Choroid plexus epithelial cell (primary cell): ENCODE results near the gene C10orf67.

Experiments used
- DNase-seq: peaks from one replicate; pipeline ENCODE4 v3.0.0-alpha.2; 2010; ENCODE audit warnings: low read depth
- H3K4me3 ChIP-seq: 2 replicates; pipeline ENCODE4 v1.5.1; 2011; ENCODE audit warnings: low read depth, mild to moderate bottlenecking, control low read depth, low read length, moderate library complexity
- CTCF ChIP-seq: conservative IDR thresholded peaks from 2 replicates; pipeline ENCODE4 v1.5.1; 2011; ENCODE audit warnings: low read depth, mild to moderate bottlenecking, control low read depth, inconsistent platforms, low read length, moderate library complexity

C10orf67 gene

GRCh38 chr10:23196915-23197314, 147.7 kb downstream of the C10orf67 start:
- DNase-seq, result no peak
- no peak for TF ChIP-seq CTCF
- H3K4me3 ChIP-seq, result no peak overlapping the region

GRCh38 chr10:23195846-23196600, 148.6 kb downstream of the C10orf67 start:
- no peak for DNase-seq
- no peak overlapping the region for H3K4me3 ChIP-seq
- TF ChIP-seq CTCF, result no peak

DNA sequence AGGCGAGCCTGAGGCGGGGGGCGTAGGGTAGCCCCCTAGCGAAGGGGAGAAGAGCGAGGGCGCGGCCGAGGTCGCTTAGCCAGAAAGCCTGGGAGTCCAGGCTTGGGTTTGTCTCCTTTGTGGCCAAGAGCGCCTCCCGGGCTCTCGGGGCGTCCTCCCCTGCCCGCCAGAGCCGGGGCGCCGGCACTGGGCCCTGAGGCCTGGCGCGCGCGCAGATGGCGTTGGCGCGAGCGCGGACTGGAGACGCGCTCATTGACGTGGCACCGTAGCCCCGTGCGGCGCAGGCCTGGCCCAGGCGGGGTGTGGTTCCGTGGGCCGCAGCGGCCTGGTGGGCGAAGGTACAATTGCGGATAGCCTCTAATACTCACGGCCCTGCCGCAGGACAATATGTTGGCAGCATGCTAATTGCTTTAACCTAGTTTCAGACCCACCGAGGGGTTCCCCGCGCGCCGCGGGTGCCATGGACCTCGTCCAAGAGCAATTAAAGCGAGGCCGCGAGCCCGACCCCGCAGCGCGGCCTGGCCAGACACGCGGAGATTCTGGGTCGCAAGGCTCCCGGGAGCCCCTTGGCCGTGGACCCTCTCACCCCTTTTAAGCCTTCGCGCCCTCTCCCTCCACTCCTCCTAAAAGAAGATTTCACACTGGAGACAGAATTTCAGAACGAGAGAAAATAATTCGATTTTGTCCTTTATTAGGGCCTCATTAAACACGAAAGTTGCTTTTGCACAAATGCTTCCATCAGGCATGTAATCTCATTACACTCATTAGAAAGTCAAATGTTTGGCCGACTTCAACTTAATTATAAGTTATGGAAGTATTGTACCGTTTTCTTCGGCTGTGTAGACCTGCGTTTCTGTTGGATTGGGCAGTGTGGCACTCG, 149.4 kb downstream of the C10orf67 start:
- TF ChIP-seq CTCF, result no peak
- no peak for DNase-seq
- H3K4me3 ChIP-seq, result no peak overlapping the region

GRCh38 chr10:23194471-23194965, 150.1 kb downstream of the C10orf67 start:
- DNase-seq, result no peak
- TF ChIP-seq CTCF, result no peak
- no peak overlapping the region for H3K4me3 ChIP-seq

DNA sequence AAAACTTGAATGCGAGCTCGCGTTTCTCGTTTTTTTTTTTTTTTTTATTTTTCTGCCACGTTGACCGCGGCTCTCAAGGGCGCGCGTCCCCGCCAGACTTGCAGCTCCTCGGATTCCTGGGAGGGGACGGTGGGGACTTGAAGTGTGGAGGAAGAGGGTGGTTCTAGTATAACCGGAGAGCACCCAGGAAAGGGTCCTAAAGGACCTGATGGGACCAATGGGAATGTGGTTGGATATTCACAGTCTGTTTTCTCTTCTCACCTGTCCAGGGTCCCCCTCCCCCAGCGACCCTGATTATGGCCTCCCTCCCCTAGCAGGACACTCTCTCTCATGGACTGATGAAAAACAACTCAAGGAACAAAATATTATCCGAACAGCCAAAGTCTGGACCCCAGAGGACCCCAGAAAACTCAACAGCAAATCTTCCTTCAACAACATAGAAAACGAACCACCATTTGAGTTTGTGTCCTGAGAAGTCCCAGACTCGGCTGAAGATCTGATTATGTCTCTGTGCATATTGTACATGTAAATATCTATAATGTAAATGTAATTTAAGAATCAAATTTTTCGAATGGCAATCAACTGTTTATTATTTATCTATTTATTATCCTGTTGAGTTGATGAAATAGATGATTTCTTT, 151.0 kb downstream of the C10orf67 start:
- DNase-seq, result no peak
- no peak for TF ChIP-seq CTCF

DNA sequence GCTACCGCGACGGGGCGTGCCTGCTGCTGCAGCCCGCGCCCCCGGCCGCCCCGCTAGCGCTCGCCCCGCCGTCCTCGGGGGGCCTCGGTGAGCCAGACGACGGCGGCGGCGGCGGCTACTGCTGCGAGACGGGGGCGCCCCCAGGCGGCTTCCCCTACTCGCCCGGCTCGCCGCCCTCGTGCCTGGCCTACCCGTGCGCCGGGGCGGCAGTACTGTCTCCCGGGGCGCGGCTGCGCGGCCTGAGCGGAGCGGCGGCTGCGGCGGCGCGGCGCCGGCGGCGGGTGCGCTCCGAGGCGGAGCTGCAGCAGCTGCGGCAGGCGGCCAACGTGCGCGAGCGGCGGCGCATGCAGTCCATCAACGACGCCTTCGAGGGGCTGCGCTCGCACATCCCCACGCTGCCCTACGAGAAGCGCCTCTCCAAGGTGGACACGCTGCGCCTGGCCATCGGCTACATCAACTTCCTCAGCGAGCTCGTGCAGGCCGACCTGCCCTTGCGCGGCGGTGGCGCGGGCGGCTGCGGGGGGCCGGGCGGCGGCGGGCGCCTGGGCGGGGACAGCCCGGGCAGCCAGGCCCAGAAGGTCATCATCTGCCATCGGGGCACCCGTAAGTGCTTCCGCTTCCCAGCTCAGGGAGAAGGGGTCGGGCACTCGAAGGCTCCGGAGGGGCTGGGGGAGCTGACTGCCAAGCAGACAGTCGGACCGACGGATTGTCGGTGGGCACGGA, 151.7 kb downstream of the C10orf67 start:
- H3K4me3 ChIP-seq, result no peak overlapping the region
- TF ChIP-seq CTCF, result no peak
- DNase-seq, result no peak

More for the DNA sequence above, 151.0 kb downstream of the C10orf67 start:
- no peak overlapping the region for H3K4me3 ChIP-seq
